RPMI8226 (cell line): ENCODE results near the gene ERMN.
"Not testable (repeated sequence)": the region's sequence is repeated elsewhere in the genome, so short reads cannot be mapped to it uniquely, and the experiment has no call there.

ENCODE experiments used
- DNase-seq: peaks from one replicate; pipeline ENCODE4 v3.0.0-alpha.2; 2015

ERMN gene, protein sequence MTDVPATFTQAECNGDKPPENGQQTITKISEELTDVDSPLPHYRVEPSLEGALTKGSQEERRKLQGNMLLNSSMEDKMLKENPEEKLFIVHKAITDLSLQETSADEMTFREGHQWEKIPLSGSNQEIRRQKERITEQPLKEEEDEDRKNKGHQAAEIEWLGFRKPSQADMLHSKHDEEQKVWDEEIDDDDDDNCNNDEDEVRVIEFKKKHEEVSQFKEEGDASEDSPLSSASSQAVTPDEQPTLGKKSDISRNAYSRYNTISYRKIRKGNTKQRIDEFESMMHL

DNA sequence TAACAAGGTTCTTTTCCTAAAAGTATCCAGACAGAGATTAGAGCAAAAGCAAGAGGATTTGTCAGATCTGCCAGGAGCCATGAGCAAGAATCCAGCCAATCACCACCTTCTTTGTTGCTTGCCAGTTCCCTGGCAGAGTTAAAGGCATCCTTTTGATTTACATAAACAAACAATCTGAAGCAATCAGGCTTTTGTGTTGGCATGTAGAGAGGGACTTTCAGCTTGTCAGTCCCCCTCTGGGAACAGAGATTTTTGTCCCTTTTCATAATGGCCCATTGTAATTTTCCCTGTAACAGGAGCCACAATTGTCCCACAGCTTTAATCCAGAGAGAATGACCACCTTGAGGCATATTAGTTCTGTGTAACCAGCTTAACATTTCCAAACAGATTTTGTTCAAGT is at the start of gene ERMN:
Gene ERMN, minus strand, starts transcription at position 39 of the 400 bp plus-strand sequence. CDS start 182 bp downstream, outside the sequence.
- DNase-seq, result no peak

GRCh38 chr2:157375384-157375783 is 49.8 kb upstream of the ERMN start:
- DNase-seq, result no peak

GRCh38 chr2:157368508-157368907 is 42.9 kb upstream of the ERMN start:
- not testable (repeated sequence) for DNase-seq

- no peak for DNase-seq
These were observed 42.1 kb upstream of the ERMN start for GRCh38 chr2:157367704-157368103.

- DNase-seq, result no peak
These were observed 38.8 kb upstream of the ERMN start for GRCh38 chr2:157364257-157364974.

GRCh38 chr2:157363612-157364101 is 38.0 kb upstream of the ERMN start:
- DNase-seq, result no peak

DNA sequence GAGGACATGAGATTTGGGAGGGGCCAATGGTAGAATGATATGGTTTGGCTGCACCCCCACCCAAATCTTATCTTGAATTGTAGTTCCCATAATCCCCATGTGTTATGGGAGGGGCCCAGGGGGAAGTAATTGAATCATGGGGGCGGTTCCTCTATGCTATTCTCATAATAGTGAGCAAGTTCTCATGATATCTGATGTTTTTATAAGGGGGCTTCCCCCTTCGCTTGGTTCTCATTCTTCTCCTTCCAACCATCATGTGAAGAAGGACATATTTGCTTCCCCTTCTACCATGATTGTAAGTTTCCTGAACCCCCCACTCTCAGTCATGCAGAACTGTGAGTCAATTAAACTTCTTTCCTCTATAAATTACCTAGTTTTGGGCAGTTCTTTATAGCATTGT is 37.0 kb upstream of the ERMN start:
- no peak for DNase-seq

- DNase-seq, result no peak
These were observed 35.9 kb upstream of the ERMN start for GRCh38 chr2:157361526-157361925.

DNA sequence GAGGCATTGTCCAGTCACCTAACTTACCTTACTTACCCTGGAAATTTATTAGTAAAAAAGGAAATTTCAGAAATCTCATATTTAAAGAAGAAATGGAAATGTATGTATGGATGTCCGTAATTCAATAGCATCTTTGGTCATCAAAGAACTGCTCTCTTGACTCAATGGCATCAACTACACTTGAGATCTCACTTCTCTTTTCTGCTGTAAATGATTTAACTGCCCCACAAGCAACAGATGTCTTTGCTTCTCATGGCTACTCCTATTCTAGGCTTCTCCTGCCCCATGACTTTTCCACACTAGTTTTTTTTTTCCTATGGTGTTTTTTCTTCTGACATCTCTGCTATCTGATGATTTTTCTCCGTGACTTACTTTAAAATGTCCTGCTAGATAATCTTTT is 34.0 kb upstream of the ERMN start:
- DNase-seq, result no peak

GRCh38 chr2:157355618-157356017 is 30.0 kb upstream of the ERMN start:
- no peak for DNase-seq

- no peak for DNase-seq
These were observed 24.4 kb upstream of the ERMN start for GRCh38 chr2:157349949-157350515.

DNA sequence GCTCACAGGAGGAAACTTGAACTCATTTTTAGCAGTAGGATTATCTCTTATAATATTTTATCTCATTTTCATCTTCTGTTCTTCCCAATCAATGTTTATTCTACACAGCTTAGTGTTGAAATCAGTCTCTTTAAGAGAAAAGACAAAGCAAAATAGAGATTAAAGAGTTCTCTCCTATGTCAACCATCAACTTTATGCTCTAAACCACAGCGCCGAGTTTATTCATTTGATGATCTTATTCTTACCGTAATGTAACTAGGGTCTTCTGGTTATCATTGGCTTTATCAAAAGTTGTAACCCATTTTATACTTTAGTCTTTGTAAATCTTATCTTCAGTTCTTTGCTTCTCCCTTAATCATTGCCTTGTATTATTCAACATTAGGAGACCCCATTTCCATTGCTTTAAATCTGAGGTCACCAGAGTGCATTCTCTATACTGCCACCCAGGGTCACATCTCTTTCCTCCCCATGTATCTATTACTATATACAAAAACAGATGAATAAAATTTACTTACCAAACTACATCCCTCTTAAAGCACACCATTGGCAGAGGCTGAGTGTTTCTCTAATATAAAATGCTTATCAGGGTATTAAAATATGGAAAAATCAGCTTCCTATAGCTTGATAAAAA is 22.8 kb upstream of the ERMN start:
- no peak for DNase-seq

GRCh38 chr2:157345647-157346389 is 20.2 kb upstream of the ERMN start:
- no peak for DNase-seq

GRCh38 chr2:157341381-157341780 is 15.8 kb upstream of the ERMN start:
- not testable (repeated sequence) for DNase-seq

DNA sequence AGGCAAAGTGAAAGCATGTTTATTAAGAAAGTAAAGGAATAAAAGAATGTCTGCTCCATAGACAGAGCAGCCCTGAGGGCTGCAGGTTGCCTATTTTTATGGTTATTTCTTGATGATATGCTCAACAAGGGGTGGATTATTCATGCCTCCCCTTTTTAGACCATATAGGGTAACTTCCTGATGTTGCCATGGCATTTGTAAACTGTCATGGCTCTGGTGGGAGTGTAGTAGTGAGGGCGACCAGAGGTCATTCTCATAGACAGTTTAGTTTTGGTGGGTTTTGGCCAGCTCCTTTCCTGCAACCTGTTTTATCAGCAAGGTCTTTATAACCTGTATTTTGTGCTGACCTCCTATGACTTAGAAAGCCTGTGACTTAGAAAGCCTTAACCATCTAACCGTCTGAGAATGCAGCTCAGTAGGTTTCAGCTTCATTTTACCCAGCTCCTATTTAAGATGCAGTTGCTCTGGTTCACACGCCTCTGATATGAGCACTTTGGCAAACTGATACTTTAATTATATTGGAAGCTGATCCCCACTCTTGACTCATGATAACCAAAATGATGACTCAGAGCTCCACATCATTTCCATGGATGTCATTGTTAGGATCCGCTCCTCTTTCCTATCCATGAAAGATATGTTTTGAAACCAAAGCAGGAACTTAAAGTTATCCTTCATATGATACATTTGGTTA is 14.5 kb upstream of the ERMN start:
- DNase-seq, result no peak

DNA sequence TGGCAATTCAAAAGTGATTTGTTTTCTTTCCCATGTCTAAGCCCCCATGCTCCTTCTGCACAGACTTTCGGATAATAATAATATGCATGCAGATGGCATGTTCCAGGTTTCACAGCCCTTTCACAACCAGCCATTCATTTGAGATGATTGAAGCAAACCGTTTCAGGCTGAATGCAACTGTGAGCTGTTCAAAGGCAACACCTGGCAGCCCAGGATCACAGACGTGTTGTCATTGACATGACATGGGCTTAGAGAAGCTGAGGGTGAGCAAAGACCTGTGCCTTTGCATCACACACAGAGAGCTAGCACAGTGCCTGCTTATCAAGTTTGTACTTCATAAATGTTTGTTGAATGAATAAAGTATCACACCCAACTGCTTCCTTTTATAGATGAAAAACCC is 12.4 kb upstream of the ERMN start:
- DNase-seq, result no peak

DNA sequence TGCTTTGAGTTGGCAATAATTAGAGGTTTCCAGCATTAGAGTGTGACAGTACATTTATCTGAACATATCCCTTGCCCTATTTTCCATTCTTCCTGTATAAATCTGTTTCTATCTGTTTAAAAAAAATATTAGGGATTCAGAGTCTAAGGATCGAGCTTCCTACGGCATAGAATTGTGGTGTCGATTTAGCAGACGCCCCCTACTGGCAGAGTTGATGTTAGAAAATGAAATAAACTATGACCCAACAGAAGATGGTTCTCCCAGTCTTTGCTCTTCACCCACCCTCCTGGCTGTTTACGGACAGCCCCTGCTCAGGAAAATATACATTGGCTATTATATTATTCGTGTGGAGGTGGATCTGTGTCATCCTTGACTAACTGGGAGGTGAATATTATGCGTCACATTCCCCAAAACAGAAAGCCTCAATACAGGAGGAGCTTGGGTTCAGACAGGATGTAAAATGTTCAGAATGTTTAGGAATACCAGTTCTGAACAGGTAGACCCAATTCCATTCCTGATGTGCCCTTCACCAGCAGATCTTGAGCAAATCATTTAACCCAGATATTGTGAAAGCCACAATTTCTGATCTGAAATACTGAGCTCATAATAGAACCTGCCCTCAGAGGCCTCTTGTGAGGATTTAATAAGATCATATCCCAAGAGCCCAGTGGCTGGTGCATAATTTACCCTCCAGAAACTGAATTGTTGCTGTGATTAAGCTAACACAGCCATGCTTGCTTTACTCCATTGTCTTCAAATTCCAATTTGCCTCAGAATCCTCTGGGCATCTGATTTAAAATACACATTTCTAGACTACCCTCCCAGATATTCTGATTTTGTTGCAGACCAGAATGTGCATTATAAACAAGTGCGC is 10.8 kb upstream of the ERMN start:
- peak; percentile 63 for DNase-seq

DNA sequence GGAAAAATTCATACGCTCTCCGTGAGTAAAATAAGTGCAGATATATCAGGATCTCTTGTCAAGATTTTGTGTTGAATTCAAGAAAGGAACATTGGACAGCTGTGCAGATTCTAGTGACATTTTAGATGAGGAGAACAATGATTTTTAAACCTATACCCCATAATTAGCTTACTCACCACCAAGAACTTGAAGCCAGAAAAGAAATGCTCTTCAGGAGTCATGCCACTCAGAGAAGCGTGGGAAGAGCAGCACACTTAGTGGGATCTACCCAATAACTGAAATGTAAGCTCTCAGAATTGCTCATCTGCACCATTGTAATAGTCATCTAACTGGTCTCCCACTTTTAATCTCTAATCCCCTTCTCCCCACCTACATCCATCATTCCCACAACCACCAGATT is 9.2 kb upstream of the ERMN start:
- no peak for DNase-seq

GRCh38 chr2:157334335-157334734 is 8.7 kb upstream of the ERMN start:
- no peak for DNase-seq

GRCh38 chr2:157333304-157334047 is 7.9 kb upstream of the ERMN start:
- DNase-seq, result no peak
